ENCODE measurements around the gene MPRIP.

The MPRIP gene

DNA sequence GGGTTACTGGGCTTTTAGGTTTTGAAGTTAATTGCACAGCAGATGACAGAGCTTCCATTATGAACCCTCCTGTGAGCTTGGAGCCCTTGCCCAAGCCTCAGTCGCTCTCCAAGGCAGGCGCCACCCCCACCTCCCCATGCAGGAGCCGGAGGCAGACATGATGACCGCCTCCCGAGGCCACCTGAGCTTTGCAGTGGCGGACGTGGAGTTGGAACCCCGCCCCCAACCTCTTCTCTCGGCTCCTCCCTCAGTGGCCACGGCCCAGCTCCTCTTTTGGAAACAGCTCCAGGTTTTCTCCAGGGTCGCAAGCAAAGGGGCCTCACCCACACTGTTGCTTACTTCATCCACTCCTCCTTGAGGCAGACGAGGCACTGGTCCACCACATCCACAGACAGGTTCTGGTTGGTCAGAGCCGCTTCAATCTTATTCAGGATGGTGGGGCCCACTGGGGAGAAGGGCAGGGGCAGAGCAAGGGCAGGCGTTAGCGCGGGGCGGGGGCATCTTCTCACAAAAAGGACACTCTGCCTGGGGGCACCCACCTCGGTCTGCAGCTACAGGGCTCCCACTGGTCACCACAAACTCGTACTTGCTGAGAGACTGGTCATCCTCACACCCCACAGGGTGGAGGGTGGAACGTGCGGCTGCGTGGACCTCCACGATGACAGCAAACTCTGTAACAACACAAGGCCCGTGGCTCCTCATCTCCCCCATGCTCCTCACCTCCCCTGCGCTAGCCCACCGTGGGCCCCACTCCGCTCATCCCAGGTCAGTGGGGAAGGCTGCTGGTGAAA, 172.6 kb downstream of the MPRIP start:
- Histone ChIP-seq H3K27me3 (ENCODE audit: insufficient read depth, low read length) (no peaks in the 10 kb centered on the region), H3K79me2 (ENCODE audit: control insufficient read depth, insufficient read depth, low read length, unreplicated experiment) (no peaks in the 10 kb centered on the region), H3K4me3 (ENCODE audit: low read depth, low read length) (no peak overlapping the region), H3K36me3 (ENCODE audit: insufficient read depth, low read length) (peaks cover 15% of the 10 kb centered on the region; the same call in 1 of the 2 replicates), H3K27ac (ENCODE audit: low read depth, low read length) (no peak overlapping the region), H3K4me1 (ENCODE audit: control insufficient read depth, insufficient read depth, low read length, unreplicated experiment) (no peaks in the 10 kb centered on the region), H2AFZ (ENCODE audit: low read length, unreplicated experiment) (no peak overlapping the region)

- no peak overlapping the region for H3K4me3 ChIP-seq (ENCODE audit: low read depth, low read length)
- no peak overlapping the region for H3K27ac ChIP-seq (ENCODE audit: low read depth, low read length)
- H3K79me2 ChIP-seq (ENCODE audit: control insufficient read depth, insufficient read depth, low read length, unreplicated experiment) = no peaks in the 10 kb centered on the region
- H3K27me3 ChIP-seq (ENCODE audit: insufficient read depth, low read length) = no peaks in the 10 kb centered on the region
- H3K4me1 ChIP-seq (ENCODE audit: control insufficient read depth, insufficient read depth, low read length, unreplicated experiment) = no peaks in the 10 kb centered on the region
- peaks cover 17% of the 10 kb centered on the region; the same call in 1 of the 2 replicates for H3K36me3 ChIP-seq (ENCODE audit: insufficient read depth, low read length)
- H2AFZ ChIP-seq (ENCODE audit: low read length, unreplicated experiment) = no peak overlapping the region
Observed at GRCh38 chr17:17215575-17215974, 173.3 kb downstream of the MPRIP start.

DNA sequence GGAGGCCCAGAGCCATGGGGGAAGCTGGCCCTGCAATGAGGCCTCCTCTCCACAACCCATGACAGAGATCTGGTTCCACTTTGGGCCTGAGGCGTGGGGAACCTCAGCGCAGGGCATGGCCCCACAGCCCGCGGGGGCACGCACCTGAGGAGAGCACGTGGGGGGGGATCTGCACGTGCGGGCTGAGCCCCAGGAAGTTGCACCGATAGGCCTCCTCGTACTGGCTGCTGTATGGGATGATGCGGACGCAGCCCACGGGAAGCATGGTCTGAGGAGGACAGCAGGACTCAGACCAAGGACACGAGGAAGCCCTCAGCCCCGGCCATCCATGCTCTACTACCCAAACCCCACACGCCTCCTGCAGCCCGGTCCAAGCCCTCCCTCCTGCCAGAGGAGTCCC, 174.0 kb downstream of the MPRIP start:
- Histone ChIP-seq H3K79me2 (ENCODE audit: control insufficient read depth, insufficient read depth, low read length, unreplicated experiment) (no peaks in the 10 kb centered on the region), H3K4me3 (ENCODE audit: low read depth, low read length) (no peak overlapping the region), H3K4me1 (ENCODE audit: control insufficient read depth, insufficient read depth, low read length, unreplicated experiment) (no peaks in the 10 kb centered on the region), H3K27ac (ENCODE audit: low read depth, low read length) (no peak overlapping the region), H2AFZ (ENCODE audit: low read length, unreplicated experiment) (no peak overlapping the region), H3K36me3 (ENCODE audit: insufficient read depth, low read length) (peaks cover 17% of the 10 kb centered on the region; the same call in 1 of the 2 replicates), H3K27me3 (ENCODE audit: insufficient read depth, low read length) (no peaks in the 10 kb centered on the region)

- H3K27me3 ChIP-seq (ENCODE audit: insufficient read depth, low read length) = no peaks in the 10 kb centered on the region
- no peak overlapping the region for H3K27ac ChIP-seq (ENCODE audit: low read depth, low read length)
- H3K4me1 ChIP-seq (ENCODE audit: control insufficient read depth, insufficient read depth, low read length, unreplicated experiment) = no peaks in the 10 kb centered on the region
- H2AFZ ChIP-seq (ENCODE audit: low read length, unreplicated experiment) = no peak overlapping the region
- H3K36me3 ChIP-seq (ENCODE audit: insufficient read depth, low read length) = peaks cover 19% of the 10 kb centered on the region; the same call in 1 of the 2 replicates
- H3K4me3 ChIP-seq (ENCODE audit: low read depth, low read length) = no peak overlapping the region
- H3K79me2 ChIP-seq (ENCODE audit: control insufficient read depth, insufficient read depth, low read length, unreplicated experiment) = peaks cover 2% of the 10 kb centered on the region
Observed at GRCh38 chr17:17216776-17217175, 174.5 kb downstream of the MPRIP start.

GRCh38 chr17:17217995-17218394, 175.7 kb downstream of the MPRIP start:
- Histone ChIP-seq H3K27me3 (ENCODE audit: insufficient read depth, low read length) (no peaks in the 10 kb centered on the region), H3K27ac (ENCODE audit: low read depth, low read length) (no peak overlapping the region), H3K36me3 (ENCODE audit: insufficient read depth, low read length) (peaks cover 27% of the 10 kb centered on the region; the same call in 1 of the 2 replicates), H3K79me2 (ENCODE audit: control insufficient read depth, insufficient read depth, low read length, unreplicated experiment) (peaks cover 2% of the 10 kb centered on the region), H2AFZ (ENCODE audit: low read length, unreplicated experiment) (no peak overlapping the region), H3K4me1 (ENCODE audit: control insufficient read depth, insufficient read depth, low read length, unreplicated experiment) (no peaks in the 10 kb centered on the region), H3K4me3 (ENCODE audit: low read depth, low read length) (no peak overlapping the region)

DNA sequence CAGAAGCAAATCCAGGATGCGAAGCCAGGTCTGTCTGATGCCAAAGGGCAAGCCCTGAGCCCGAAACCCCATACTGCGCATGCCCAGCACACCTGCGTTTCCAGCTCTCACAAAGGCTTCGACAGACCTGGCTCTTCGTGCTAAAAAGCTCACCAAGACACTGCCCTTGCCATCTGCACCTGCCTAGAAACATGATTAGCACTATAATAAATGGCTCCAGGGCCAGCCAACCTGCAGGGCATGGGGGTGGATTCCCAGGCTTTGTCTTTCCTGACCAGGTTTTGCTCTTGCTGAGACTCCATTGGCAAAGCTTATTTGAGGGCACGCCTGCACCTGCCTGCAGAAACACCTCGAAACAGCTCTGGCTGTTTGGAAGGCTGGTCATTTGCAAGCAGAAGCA, 178.3 kb downstream of the MPRIP start:
- H3K27me3 ChIP-seq (ENCODE audit: insufficient read depth, low read length) = no peaks in the 10 kb centered on the region
- H2AFZ ChIP-seq (ENCODE audit: low read length, unreplicated experiment) = no peak overlapping the region
- peaks cover 2% of the 10 kb centered on the region for H3K79me2 ChIP-seq (ENCODE audit: control insufficient read depth, insufficient read depth, low read length, unreplicated experiment)
- no peaks in the 10 kb centered on the region for H3K4me1 ChIP-seq (ENCODE audit: control insufficient read depth, insufficient read depth, low read length, unreplicated experiment)
- no peak overlapping the region for H3K27ac ChIP-seq (ENCODE audit: low read depth, low read length)
- H3K36me3 ChIP-seq (ENCODE audit: insufficient read depth, low read length) = peaks cover 36% of the 10 kb centered on the region; the same call in 1 of the 2 replicates
- no peak overlapping the region for H3K4me3 ChIP-seq (ENCODE audit: low read depth, low read length)

DNA sequence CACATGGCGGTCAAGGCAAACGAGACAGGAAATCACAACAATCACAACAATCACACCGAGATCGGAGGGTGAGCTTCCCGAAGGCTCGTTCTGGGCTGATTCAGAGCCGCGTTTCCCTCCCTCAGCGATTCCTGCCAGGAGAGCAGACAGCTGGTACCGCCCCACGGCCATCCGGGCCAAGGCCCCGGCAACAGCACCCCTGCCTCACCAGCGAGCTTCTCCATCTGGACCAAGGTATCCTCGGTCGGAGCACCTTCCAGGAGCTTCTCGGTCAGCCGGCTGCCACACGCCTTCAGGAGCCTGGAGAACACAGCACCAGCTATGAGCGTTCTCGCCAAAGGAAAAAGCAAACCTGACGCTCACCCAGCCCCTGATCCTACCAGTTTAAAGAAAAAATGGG, 179.1 kb downstream of the MPRIP start:
- Histone ChIP-seq H2AFZ (ENCODE audit: low read length, unreplicated experiment) (no peak overlapping the region), H3K4me3 (ENCODE audit: low read depth, low read length) (no peak overlapping the region), H3K27me3 (ENCODE audit: insufficient read depth, low read length) (no peaks in the 10 kb centered on the region), H3K27ac (ENCODE audit: low read depth, low read length) (no peak overlapping the region), H3K36me3 (ENCODE audit: insufficient read depth, low read length) (peaks cover 36% of the 10 kb centered on the region; the same call in 1 of the 2 replicates), H3K79me2 (ENCODE audit: control insufficient read depth, insufficient read depth, low read length, unreplicated experiment) (peaks cover 2% of the 10 kb centered on the region), H3K4me1 (ENCODE audit: control insufficient read depth, insufficient read depth, low read length, unreplicated experiment) (no peaks in the 10 kb centered on the region)

- H3K27me3 ChIP-seq (ENCODE audit: insufficient read depth, low read length) = no peaks in the 10 kb centered on the region
- no peaks in the 10 kb centered on the region for H3K4me1 ChIP-seq (ENCODE audit: control insufficient read depth, insufficient read depth, low read length, unreplicated experiment)
- H3K27ac ChIP-seq (ENCODE audit: low read depth, low read length) = no peak overlapping the region
- H3K36me3 ChIP-seq (ENCODE audit: insufficient read depth, low read length) = peaks cover 21% of the 10 kb centered on the region; the same call in 1 of the 2 replicates
- H3K79me2 ChIP-seq (ENCODE audit: control insufficient read depth, insufficient read depth, low read length, unreplicated experiment) = peaks cover 2% of the 10 kb centered on the region
- H3K4me3 ChIP-seq (ENCODE audit: low read depth, low read length) = no peak overlapping the region
- H2AFZ ChIP-seq (ENCODE audit: low read length, unreplicated experiment) = no peak overlapping the region
Observed at GRCh38 chr17:17223736-17224135, 181.5 kb downstream of the MPRIP start.

DNA sequence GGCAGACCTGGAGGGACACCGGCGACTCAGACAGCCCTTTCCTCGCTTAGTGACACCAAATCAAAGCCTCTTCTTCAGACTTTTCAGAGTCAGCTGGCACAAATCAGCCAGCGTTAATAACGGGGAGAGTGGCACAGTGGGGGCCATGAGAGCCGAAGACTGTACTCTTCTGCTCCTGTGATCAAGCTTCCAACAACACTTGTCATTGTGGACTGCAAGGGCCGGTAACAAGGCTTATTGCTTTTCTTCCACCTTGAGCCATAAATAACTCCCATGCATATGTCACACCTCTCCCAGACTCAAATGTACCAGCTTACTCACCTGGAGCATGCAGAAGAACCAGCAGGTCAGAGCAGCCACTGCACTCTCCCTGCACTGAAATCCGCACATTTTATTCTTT, 181.9 kb downstream of the MPRIP start:
- no peaks in the 10 kb centered on the region for H3K4me1 ChIP-seq (ENCODE audit: control insufficient read depth, insufficient read depth, low read length, unreplicated experiment)
- H3K4me3 ChIP-seq (ENCODE audit: low read depth, low read length) = no peak overlapping the region
- H3K27ac ChIP-seq (ENCODE audit: low read depth, low read length) = no peak overlapping the region
- H3K27me3 ChIP-seq (ENCODE audit: insufficient read depth, low read length) = no peaks in the 10 kb centered on the region
- H3K36me3 ChIP-seq (ENCODE audit: insufficient read depth, low read length) = peaks cover 21% of the 10 kb centered on the region; the same call in 1 of the 2 replicates
- H3K79me2 ChIP-seq (ENCODE audit: control insufficient read depth, insufficient read depth, low read length, unreplicated experiment) = peaks cover 6% of the 10 kb centered on the region
- no peak overlapping the region for H2AFZ ChIP-seq (ENCODE audit: low read length, unreplicated experiment)

DNA sequence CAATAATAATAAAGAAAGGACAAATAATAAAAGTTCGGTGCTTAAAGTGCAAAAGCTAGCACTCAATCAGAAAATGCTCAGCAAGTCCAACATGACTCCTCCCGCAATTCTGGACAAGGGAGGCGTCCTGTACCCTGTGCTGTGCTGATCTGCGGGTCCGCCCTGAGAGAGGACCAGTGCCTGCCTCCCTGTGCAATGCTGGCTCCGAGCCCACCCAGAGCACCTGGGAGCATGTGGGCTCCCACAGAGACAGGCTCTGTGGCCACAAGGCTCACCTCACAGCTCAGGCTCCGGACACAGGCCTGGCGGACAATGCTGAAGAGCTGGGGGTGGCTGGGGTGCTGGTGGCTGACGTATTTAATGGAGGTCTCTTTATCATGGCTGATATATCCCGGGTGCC, 183.6 kb downstream of the MPRIP start:
- Histone ChIP-seq H3K79me2 (ENCODE audit: control insufficient read depth, insufficient read depth, low read length, unreplicated experiment) (peaks cover 14% of the 10 kb centered on the region), H2AFZ (ENCODE audit: low read length, unreplicated experiment) (no peak overlapping the region), H3K27me3 (ENCODE audit: insufficient read depth, low read length) (no peaks in the 10 kb centered on the region), H3K36me3 (ENCODE audit: insufficient read depth, low read length) (peaks cover 22% of the 10 kb centered on the region; the same call in 1 of the 2 replicates), H3K27ac (ENCODE audit: low read depth, low read length) (no peak overlapping the region), H3K4me3 (ENCODE audit: low read depth, low read length) (no peak overlapping the region), H3K4me1 (ENCODE audit: control insufficient read depth, insufficient read depth, low read length, unreplicated experiment) (no peaks in the 10 kb centered on the region)
